ENCODE data around the gene SEMA3B.

SEMA3B gene

DNA sequence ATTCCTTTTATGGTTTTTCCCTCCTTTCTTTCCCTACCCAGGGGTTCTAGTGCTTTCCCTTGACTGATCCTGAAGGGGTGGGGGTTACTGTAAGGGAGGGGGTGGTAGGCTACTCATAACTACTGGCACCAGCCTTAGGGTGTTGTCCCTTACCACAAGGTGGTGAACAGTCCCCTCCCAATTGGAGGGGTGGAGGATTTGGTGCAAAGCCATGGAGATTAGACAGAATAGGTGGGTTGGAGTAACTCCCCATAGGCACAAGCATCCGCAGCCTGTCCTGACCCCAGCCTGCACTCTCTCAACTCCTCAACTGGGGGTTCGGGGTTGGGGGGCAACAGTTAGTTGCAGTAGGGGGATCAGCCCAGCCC lies 56.1 kb downstream of the SEMA3B start:
- TF ChIP-seq, protein P1, sequence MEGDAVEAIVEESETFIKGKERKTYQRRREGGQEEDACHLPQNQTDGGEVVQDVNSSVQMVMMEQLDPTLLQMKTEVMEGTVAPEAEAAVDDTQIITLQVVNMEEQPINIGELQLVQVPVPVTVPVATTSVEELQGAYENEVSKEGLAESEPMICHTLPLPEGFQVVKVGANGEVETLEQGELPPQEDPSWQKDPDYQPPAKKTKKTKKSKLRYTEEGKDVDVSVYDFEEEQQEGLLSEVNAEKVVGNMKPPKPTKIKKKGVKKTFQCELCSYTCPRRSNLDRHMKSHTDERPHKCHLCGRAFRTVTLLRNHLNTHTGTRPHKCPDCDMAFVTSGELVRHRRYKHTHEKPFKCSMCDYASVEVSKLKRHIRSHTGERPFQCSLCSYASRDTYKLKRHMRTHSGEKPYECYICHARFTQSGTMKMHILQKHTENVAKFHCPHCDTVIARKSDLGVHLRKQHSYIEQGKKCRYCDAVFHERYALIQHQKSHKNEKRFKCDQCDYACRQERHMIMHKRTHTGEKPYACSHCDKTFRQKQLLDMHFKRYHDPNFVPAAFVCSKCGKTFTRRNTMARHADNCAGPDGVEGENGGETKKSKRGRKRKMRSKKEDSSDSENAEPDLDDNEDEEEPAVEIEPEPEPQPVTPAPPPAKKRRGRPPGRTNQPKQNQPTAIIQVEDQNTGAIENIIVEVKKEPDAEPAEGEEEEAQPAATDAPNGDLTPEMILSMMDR (IDR thresholded peaks at IDR 0.05; ENCODE audit: low read depth, low read length): no peak
- no peak overlapping the region for H3K4me3 ChIP-seq (ENCODE audit: low read depth, low read length)

DNA sequence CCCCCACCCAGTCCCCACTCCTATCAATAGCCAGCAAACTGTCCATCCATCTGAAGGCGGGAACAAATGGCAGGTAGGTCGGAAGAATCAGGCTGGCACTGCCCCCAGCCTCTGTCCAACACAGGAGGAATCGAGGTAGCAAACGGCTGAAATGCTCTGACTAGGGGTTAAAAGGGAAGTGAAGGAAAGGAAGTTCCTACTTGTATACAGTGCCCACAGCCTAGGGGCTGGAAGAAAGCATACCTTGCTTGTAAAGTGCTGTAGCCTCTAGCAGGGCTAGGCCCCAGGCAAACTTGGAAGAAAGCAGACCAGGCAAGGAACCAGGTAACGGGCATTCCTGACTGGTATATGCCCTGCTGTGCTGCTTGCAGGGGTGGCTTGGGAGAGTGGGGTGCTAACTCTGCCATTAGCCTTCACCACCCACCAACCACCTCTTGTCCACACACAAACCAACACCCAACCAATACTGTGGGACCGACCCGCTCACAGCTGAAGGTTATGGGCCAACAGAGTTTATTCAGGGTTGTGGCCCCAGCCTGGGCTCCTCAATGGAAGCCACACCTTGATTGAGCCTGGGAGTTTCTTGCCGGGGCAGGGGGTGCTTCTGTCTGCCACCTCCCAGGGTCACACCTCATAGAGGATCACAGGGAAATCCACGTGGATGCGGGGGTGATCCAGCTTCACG lies 56.7 kb downstream of the SEMA3B start:
- TF ChIP-seq, protein P1 (IDR thresholded peaks at IDR 0.05; ENCODE audit: low read depth, low read length): no peak
- H3K4me3 ChIP-seq (ENCODE audit: low read depth, low read length): no peak overlapping the region

- H3K4me3 ChIP-seq (ENCODE audit: low read depth, low read length): no peak overlapping the region
- TF ChIP-seq, protein P1 (IDR thresholded peaks at IDR 0.05; ENCODE audit: low read depth, low read length): no peak
These were observed 57.2 kb downstream of the SEMA3B start for GRCh38 chr3:50326182-50326541.

- TF ChIP-seq, protein P1 (IDR thresholded peaks at IDR 0.05; ENCODE audit: low read depth, low read length): no peak
- H3K4me3 ChIP-seq (ENCODE audit: low read depth, low read length): peak overlapping the region; percentile 94
These were observed 58.2 kb downstream of the SEMA3B start for GRCh38 chr3:50327129-50327528.

Measured in WI38 (cell line).